NCI-H146 (cell line): ENCODE data around the gene USP32.

Source experiments
- DNase-seq: peaks from one replicate; lab custom pipeline; 2025; lab: John Stamatoyannopoulos, UW

The USP32 gene

GRCh38 chr17:60154616-60155426 is 237.1 kb downstream of the USP32 start:
- DNase-seq = no peak

- no peak for DNase-seq
Observed at GRCh38 chr17:60153606-60154390, 238.1 kb downstream of the USP32 start.

DNA sequence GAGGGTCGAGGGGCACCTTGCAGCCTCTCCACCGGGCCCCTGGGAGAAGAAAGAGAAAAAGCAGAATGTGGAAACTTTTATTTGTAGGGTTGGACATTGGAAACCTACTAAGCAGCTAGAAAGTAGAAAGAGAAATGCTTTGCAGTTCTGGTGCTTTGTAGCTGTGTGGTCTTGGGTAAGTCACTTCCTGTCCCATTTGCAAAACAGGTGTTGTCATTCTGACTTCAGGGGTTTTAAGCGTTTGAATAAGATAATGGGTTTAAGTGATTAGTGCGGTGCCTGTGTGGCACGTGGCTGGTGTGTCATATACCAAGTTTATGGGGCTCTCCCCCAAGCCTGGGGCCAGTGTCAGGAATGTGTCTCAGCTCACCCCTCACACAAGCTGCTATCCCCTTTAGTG is 240.6 kb downstream of the USP32 start:
- no peak for DNase-seq

DNA sequence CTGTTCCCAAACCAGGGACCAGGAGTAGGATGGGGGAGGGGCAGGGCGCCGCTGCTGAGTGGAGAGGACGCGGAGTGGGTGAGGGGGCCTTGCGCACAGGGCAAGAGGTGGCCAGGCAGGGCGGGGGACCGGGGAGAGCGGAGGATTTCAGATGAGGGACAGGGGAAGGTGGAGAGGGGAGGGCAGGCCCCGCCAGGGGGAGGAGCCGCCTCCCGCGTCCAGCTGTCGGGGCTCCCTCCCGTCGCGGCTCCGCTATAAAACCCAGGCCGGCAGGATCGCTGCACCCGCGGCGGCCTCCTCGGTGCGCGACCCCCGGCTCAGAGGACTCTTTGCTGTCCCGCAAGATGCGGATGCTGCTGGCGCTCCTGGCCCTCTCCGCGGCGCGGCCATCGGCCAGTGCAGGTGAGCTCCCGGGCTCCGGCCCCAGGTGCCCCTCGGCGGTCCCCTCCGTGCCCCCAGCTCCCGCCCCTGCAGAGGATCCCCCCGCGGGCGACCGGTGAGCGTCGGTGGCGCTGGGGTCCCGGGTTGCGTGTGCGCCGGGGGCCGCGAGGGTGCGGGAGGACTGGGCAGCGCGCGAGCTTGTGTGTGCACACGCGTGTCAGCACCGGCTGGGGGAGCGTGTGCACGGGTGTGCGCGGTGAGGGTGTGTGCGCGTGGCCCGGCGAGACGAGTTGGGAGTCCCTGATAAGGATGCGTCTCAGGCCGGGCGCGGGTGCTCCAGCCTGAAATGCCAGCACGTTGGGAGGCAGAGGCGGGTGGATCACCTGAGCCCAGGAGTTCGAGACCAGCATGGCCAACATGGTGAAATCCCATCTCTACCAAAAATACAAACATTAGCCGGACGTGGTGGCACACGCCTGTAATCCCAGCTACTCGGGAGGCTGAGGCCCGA is 242.0 kb downstream of the USP32 start, which contains the start of gene CA4:
TSS of gene CA4 (plus strand) at position 283 of the 892 bp plus-strand sequence. CDS start at position 345, 62 bp downstream.
- peak; percentile 23 for DNase-seq

DNA sequence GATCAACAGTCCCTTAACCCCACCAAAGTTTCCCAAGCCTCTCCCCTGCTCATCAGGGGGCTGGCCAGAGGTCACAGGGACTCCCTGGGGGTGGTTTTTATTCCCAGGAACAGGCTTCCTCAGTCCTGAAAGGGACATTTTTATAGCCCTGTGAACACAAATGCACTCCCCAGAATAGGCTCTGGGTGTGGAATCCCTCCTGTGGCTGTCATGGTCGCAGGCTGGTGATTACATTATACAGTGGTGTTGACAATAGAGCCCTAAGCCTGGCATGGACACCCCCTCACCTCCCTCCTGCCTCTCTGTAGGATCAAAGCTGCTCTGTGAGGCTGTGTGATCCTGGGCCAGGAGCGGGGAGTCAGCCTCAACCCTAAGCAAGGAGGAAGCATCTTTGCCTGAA is 243.6 kb downstream of the USP32 start:
- no peak for DNase-seq

DNA sequence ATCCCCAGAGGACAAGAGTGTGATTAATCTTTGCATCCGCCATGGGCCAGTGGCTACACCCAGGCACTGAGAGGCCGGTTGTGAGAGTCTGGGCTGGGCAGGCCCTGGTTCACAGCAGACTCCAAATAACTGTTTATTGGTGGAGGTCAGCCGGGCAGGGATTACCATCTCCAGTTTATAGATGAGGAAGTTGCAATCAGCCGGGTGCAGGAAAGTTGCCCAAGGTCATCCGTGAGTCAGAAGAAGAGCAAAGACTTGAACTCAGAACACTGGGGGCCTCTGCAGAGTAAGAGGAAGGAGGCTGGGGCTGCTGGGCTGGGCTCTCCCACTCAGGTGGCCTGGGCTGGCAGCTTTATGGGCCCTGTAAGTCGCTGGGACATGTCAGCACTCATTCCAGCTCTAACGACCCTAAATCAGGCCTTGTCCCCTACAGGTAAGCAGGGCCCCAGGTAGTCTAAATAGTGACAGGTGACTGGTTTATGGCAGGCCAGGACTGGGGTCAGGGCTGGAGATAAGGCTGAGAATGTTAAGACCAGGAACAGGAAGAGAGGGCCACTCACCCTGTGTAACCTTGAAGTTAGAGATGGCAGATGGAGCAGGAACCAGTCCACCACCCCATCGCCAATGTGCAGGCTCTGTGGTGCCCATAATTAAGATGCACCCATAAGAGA is 244.2 kb downstream of the USP32 start:
- DNase-seq = no peak

GRCh38 chr17:60146206-60146605 is 245.7 kb downstream of the USP32 start:
- no peak for DNase-seq

DNA sequence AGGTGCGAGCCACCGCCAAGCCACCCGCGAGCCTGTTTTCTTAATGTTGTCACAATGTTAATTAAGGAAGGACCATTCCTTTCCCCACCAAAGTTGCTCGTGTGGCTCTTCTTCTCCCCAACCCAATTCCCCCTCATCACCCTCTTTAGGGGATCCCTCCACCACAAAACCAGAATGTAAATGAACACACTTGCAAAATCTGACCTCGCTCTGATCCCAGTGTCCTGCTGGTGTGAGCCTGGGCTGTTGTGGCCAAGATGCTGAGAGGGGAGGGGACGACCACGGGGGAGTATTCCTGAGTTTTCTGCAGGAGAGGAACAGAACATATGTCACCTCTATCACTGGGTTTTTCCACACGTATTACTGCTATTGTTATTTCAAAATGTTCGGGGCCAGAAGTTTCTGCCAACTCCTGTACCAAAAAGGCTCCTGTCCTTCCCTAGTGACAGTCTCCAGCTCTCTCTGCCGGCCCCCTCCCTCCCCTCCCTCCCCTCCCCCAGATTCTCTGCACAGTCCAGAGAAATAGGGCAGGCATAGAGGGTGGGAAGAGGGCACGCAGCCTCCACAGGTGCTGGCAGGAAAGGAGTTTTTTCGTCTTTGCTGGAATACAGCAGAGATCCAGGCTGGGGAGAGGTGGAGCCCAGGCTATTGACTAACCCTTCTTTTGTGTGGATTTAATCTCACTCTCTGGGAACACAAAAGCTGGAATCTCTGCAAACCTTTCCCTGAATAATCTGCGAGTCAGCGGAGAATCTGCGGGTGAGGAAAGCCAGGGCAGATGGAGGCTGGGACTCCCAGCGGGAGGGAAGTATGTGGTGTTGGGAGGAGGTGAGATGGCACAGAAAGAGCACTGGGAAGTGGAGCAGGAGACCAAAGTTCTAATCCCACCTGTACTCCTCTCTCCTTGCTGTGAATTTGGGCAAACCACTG is 246.7 kb downstream of the USP32 start:
- peak; percentile 48 for DNase-seq

DNA sequence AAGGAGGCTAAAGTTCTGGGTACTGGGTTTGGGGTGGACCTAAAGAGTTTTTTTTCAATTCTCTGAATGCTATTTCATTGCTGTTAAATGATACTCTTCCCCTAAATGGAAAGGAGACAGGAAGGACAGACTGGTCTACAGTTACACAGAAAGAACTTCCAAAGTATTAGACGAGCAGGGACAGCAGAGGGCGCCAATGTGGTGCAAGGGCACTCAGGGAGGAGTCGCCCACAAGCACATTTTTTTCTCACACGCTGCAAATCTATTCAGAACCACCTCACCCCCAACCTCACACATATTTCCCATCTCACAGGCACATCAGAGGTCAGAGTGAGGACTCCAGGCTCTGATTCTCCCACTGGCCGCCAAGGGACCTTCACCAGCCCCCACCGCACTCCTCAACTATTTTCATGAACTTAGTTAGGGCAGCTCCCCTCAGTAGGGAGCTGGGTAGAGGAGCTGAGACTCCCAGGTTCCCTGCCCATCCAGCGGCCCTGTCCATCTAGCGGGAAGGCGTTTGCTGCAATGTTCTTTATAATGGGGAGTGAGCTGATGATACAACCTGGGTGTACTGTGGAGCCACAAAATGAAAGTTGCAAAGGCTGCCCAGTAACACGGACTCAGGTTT is 248.9 kb downstream of the USP32 start:
- peak; percentile 82 for DNase-seq

- peak; percentile 53 for DNase-seq
Observed at GRCh38 chr17:60141111-60142018, 250.6 kb downstream of the USP32 start.

GRCh38 chr17:60139438-60140285 is 252.3 kb downstream of the USP32 start:
- peak; percentile 42 for DNase-seq

- no peak for DNase-seq
Observed at GRCh38 chr17:60138769-60139437, 253.0 kb downstream of the USP32 start.

DNA sequence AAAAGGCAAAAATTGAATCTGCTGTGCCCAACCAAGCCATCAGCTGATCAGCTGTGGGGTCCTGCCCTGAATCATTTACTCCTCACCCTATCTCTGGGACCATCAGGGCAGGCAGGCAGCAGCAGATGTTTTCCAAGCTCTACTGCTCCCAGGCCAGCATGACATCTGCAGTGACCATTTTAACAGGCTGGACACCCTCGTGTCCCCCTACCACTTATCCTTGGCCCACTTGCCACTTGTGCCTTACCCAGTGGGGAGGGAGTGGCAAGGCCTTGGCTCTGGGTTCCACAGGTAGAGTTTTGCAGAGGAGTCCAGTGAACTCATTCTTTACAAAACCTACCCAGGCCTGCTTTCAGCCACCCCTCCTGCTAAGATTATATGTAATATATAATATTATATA is 254.2 kb downstream of the USP32 start:
- DNase-seq = no peak

DNA sequence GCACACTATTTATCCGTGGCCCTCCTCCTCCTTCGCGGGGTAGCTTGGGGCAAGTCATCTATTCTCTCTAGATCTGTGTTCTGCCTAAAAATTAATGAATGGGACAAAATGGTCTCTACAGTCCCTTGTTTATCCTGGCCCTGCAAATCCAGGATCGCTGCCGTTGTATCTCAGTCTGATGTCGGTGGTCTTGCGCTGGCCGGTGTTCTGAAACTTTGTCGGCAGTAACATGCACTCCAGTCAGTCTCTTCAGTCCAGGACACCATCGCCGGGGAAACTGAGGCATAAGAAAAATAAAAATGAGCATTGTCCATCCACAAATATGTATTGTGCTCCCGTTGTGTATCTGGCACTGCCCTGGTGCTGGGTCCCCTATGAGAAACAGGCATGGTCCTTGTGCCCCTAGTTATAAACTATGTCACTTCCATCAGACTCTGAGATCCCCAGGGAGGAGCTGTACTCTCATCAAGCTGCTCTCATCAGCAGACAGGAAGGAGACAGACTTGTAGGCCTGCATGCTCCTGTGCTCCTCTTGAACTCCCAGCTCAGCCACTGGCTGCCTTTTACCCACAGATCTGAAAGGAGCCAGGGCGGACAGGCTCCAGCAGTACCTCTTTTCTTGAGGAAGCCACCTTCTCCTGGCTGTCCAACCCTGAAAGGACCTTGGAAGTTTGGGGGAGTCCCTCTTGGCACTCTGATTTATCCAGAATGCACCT is 255.8 kb downstream of the USP32 start:
- DNase-seq = no peak

- peak; percentile 79 for DNase-seq
Observed at GRCh38 chr17:60135151-60135950, 256.6 kb downstream of the USP32 start.
